Right lobe of liver (tissue), 6 donors: ENCODE measurements around the gene NT5C3B. TPM values are rescaled to one million over a fixed set of nuclear protein-coding genes. Genes with fewer than 3 reads are reported as not detected.

Experiments used
- ATAC-seq, 4 donors: fragments of 200-7000 bp; cut with Tn5 transposase; one replicate each; pipeline ENCODE4 v1.9.1; 2020; ENCODE audit warnings: mild to moderate bottlenecking in 4 of 4, moderate library complexity in 4 of 4
- DNase-seq, 3 donors: peaks; one replicate each; pipeline ENCODE4 v3.0.0-alpha.2; 2020
- H3K27ac ChIP-seq, 3 donors: fragments of 200-600 bp; one replicate each; pipeline ENCODE4 v1.8.0; 2022
- H3K27me3 ChIP-seq, 2 donors: fragments of 200-600 bp; one replicate each; pipeline ENCODE4 v1.8.0; 2022
- H3K36me3 ChIP-seq, 4 donors: fragments of 200-600 bp; sonication (generic) in 1 of 4; one replicate each; pipeline versions ENCODE4 v1.5.1 to v1.8.0; 2017 to 2022; ENCODE audit warnings: control low read depth in 1 of 4
- H3K4me1 ChIP-seq, 4 donors: fragments of 200-600 bp; sonication (generic) in 1 of 4; one replicate each; pipeline versions ENCODE4 v1.5.1 to v1.8.0; 2017 to 2022; ENCODE audit warnings: control low read depth in 1 of 4
- H3K4me3 ChIP-seq, 3 donors: fragments of 200-600 bp; one replicate each; pipeline ENCODE4 v1.8.0; 2022
- H3K9me3 ChIP-seq, 4 donors: fragments of 200-600 bp; sonication (generic) in 1 of 4; one replicate each; pipeline versions ENCODE4 v1.5.1 to v1.8.0; 2017 to 2022; ENCODE audit warnings: control low read depth in 1 of 4
- POLR2A ChIP-seq: fragments of 450-650 bp; IDR thresholded peaks from one replicate; pipeline ENCODE4 v1.6.1; 2017; ENCODE audit warnings: antibody characterized with exemption, mild to moderate bottlenecking
- WGBS: methylation state at CpG from one replicate; pipeline ENCODE4 v1.1.6; 2018; ENCODE audit warnings: low coverage, low lambda C conversion rate; ENCODE audit not compliant: insufficient coverage; ENCODE audit errors: missing lambda C conversion rate; 5-methylcytosine and 5-hydroxymethylcytosine counted together
- intact Hi-C, 2 donors: fragments of 100-400 bp; cut with DNase I; formaldehyde crosslinking; loops; one replicate each; pipeline versions ENCODE4 v1.11.2 to v1.14.1; 2022
- total RNA-seq, 6 experiments: library from RNA; depleted of rRNA in 2 of 6; stranded (reverse); fragments of >200 nt in 2 of 6; fragmentation: NEBNext Ultra II Directional in 3 of 6; extraction: Animal tissue kit (Norgen Biotek cat#: 25700) in 3 of 6; gene quantifications; one replicate each; pipeline versions ENCODE4 v1.1.0 to v1.2.4, GENCODE V29; 2016 to 2023
- TF ChIP-seq, protein P1 (sequence below), 4 donors: fragments of 200-600 bp in 3 of 4; fragments of 450-650 bp in 1 of 4; IDR thresholded peaks; one replicate each; pipeline versions ENCODE4 v1.5.1 to v1.8.0; 2016 to 2022; ENCODE audit warnings: antibody characterized with exemption in 4 of 4, mild to moderate bottlenecking in 2 of 4
- donor health status: DM: no; HTN: yes; CAD: no.
- donor health status: DM: no; HTN: no; CAD: no.
- donor health status: DM: no; HTN: no; CAD: no.
- donor health status: DM: no; HTN: yes; CAD: no.
- donor health status: DM: no; HTN: yes; CAD: no.

Gene NT5C3B
- total RNA-seq, 6 experiments from 2014 or later: 19.9 to 30.7 (median 23.1) TPM

DNA sequence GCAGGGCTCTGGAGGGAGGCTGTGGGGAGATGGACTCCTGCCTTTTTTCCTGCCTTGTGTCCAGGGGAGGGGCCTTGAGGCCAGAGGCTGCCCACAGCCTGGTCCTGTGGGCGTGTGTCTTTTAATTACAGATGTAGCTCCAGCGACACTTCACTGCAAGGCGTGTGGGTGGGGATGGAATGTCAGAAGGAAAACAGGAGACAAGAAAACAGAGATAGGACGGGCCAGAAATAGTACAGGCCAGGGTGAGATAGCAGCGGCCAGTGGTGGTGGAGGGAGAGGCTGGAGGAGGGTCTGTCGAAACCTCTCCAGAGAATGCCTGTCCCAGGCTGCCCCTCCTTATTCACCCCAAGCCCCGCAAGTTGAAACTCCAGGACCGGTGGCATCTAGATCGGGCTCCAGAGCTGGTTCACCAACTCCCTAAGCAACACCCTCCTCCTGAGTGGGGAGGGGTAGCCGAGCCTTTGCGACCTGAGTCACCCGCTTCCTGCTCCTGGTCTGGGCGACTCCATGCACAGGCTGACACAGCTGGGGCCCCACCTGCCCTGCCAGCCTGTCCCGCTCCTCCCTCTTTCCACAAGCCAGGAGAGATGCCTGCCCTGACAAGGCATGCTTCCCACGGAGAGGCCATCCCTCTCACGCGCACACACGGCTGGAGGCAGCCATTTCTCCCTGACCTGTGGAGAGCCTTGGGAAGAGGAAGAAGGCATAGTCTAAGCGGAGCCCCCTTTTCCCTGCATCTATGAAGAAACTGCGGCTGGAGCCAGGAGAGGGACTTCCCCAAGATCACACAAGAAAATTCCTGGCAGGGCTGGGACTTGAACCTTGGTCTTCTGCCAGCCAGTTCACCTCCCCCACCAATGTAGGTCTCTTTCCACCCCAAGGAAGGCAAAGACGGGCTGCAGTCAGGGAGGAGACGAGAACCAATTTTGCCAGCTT is 42.9 kb downstream of the NT5C3B start:
- Histone ChIP-seq H3K27me3 (no peaks in the 10 kb centered on the region), H3K36me3 (no peaks in the 10 kb centered on the region), H3K4me3 (no peak overlapping the region), H3K9me3 (no peaks in the 10 kb centered on the region), H3K27ac (no peak overlapping the region), H3K4me1 (peaks cover 0 to 3% (median 0%) of the 10 kb centered on the region in 4 donors)
- intact Hi-C loops: no loop called here
- no peak for TF ChIP-seq POLR2A
- TF ChIP-seq, protein P1, sequence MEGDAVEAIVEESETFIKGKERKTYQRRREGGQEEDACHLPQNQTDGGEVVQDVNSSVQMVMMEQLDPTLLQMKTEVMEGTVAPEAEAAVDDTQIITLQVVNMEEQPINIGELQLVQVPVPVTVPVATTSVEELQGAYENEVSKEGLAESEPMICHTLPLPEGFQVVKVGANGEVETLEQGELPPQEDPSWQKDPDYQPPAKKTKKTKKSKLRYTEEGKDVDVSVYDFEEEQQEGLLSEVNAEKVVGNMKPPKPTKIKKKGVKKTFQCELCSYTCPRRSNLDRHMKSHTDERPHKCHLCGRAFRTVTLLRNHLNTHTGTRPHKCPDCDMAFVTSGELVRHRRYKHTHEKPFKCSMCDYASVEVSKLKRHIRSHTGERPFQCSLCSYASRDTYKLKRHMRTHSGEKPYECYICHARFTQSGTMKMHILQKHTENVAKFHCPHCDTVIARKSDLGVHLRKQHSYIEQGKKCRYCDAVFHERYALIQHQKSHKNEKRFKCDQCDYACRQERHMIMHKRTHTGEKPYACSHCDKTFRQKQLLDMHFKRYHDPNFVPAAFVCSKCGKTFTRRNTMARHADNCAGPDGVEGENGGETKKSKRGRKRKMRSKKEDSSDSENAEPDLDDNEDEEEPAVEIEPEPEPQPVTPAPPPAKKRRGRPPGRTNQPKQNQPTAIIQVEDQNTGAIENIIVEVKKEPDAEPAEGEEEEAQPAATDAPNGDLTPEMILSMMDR (IDR thresholded peaks at IDR 0.05): no peak
- WGBS: 46% methylated on average over 6 of the region's 22 CpGs
- DNase-seq (no peak), ATAC-seq (peak; percentile 23 to 62 (median 46))

DNA sequence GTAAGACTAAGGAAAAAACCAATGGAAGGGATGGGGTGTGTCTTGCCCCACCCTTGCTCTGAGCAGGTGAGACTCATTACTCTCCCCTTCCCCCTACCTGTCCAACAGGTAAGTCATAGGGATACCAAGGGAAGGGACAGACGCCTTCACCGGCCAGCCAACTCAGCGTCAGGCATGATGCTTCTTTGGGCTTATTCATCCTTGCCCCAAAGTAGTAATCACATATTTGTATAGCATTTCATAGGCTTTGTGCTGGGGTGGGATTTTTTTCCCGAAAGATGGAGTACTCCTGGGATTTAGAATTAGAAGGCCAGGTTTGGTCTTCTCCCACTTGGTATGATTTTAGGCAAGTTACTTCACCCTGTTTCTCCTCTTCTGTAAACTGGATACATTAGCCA is 49.0 kb downstream of the NT5C3B start:
- H3K27me3 ChIP-seq: no peaks in the 10 kb centered on the region
- ATAC-seq (no peak), DNase-seq (no peak)
- H3K27ac ChIP-seq: no peak overlapping the region
- 18% methylated on average over 4 of the region's 4 CpGs for WGBS
- no peak overlapping the region for H3K4me3 ChIP-seq
- intact Hi-C loops: no loop called here
- H3K36me3 ChIP-seq: no peaks in the 10 kb centered on the region
- H3K9me3 ChIP-seq: no peaks in the 10 kb centered on the region
- H3K4me1 ChIP-seq: peaks cover 0 to 31% (median 10%) of the 10 kb centered on the region in 4 donors
- TF ChIP-seq, protein P1 (IDR thresholded peaks at IDR 0.05): no peak
- TF ChIP-seq POLR2A: no peak

DNA sequence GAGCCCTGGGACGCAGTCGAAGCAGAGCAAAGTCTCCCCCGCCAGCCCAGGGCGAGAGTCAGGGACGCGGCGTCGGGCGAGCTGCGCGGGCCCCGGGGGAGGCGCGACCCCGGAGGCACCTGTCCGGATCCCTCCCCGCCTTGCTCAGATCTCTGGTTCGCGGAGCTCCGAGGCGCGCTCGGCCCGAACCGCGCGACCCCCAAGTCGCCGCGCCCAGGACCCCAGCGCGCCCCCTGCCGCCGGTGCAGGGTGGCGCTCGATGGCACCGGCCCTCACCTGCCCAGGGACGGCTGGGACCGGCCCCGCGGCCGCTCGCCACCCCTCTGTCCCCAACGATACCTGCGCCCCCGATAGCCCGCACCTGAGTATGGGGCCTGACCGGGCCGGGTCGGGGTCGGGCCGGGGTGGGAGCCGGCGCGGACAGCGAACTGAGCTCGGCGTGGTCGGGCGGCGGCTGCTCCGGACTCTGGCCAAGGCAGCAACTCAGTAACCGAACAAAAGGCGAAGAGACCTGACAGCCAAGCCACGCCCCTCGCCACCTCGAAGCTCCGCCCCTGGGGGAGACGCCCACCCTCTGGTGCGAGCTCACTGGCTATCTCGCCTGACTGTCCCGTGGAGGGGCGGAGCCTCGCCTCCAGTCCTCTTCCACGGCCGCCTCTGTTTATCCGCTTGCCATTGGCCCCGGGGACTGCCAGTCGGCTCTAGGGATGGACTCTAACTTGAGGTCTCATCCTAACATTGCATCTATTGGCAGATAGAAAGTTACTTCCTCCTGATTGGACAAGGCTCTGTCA is 49.6 kb downstream of the NT5C3B start, which contains the start of gene JUP:
Gene JUP (minus strand): TSS at position 485 of the 794 bp plus-strand sequence. CDS start 14,857 bp downstream, outside the sequence.
- Histone ChIP-seq H3K9me3 (no peaks in the 10 kb centered on the region), H3K4me3 (peak within 1 kb of the TSS; percentile 71 to 85 (median 80)), H3K36me3 (no peaks in the 10 kb centered on the region), H3K27ac (peak within 1 kb of the TSS; percentile 91 to 95 (median 95)), H3K27me3 (no peaks in the 10 kb centered on the region), H3K4me1 (peaks cover 0 to 34% (median 10%) of the 10 kb centered on the region in 4 donors)
- peak; percentile 100 for DNase-seq
- WGBS: under 1% methylated on average over 13 of the region's 79 CpGs
- peak; percentile 94 to 98 (median 96) for ATAC-seq
- intact Hi-C loops: no loop called here
- TF ChIP-seq POLR2A: peak; percentile 99
- TF ChIP-seq, protein P1 (IDR thresholded peaks at IDR 0.05): peak; percentile 81 to 86 (median 85)

DNA sequence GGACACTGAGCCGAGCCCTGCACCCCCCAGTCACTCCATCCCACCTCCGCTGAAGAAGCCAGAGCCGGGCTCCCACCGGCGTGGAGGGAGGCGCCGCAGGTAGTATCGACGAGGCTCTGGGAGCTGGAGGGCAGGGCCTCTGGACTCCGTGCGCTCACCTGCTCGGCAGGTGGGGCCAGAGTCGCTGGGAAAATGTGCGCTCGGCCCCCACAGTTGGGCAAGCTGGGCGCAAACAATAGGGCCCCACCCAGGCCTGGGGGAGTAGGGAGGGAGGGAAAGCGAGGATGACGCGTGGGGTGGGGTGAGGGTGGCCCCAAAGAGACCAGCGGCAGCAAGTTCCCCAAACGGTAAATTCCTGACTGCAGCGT is 50.2 kb downstream of the NT5C3B start:
- DNase-seq: peak in 2 of 3 donors; percentile 57 to 75
- H3K9me3 ChIP-seq: no peaks in the 10 kb centered on the region
- WGBS: 2% methylated on average over 6 of the region's 22 CpGs

More for the DNA sequence above, 50.2 kb downstream of the NT5C3B start:
- Histone ChIP-seq H3K36me3 (no peaks in the 10 kb centered on the region), H3K27ac (peak overlapping the region; percentile 91 to 95 (median 95)), H3K27me3 (no peaks in the 10 kb centered on the region), H3K4me1 (peaks cover 0 to 37% (median 10%) of the 10 kb centered on the region in 4 donors), H3K4me3 (peak overlapping the region; percentile 71 to 85 (median 80))
- intact Hi-C loops: no loop called here
- ATAC-seq: peak; percentile 2 to 16 (median 6)
- TF ChIP-seq POLR2A: no peak
- TF ChIP-seq, protein P1 (IDR thresholded peaks at IDR 0.05): no peak
